ENCODE measurements around the gene MOBP. TPM values are rescaled to one million over a fixed set of nuclear protein-coding genes. Genes with fewer than 3 reads are reported as not detected.

Gene MOBP
- total and polyA plus RNA-seq, 9 of the 15 experiments (the other 6 are each of a cell fraction or from before 2014, with no cell fraction given), result 0.09 to 0.33 (median 0.11) TPM; not detected in 4

DNA sequence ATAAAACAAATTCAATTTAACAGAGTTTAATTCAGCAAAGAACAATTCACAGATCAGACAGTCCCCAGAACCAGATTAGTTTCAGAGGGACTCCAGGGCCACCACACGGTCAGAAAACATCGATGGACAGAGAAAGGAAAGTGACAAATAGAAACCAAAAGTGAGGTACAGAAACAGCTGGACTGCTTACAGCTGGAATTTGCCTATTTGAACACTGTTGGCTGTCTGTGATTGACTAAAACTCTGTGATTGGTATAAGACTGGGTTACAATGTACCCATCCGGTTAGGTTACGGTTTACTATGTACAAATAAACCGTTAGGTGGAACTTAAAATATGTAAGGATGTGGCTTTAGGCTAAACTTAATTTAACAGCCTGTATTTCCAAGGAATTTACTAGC is 30.3 kb downstream of the MOBP start:
- Histone ChIP-seq H3K4me1 (replicated peaks in 1 of 2; ENCODE audit: control insufficient read depth in 2 of 2, insufficient read depth in 2 of 2, low read length in 2 of 2) (peaks cover 0 to 8% of the 10 kb centered on the region in 2 experiments; a peak in 2 of 5 replicates), H3K79me2 (ENCODE audit: control insufficient read depth, insufficient read depth, low read length) (no peaks in the 10 kb centered on the region), H3K27me3 (ENCODE audit: control insufficient read depth in 2 of 2, insufficient read depth in 2 of 2, low read length in 2 of 2) (peaks cover 18 to 22% of the 10 kb centered on the region in 2 experiments), H3K9me3 (replicated peaks; ENCODE audit: control insufficient read depth, insufficient read depth, low read depth, low read length) (no peaks in the 10 kb centered on the region), H3K9me1 (ENCODE audit: control insufficient read depth, insufficient read depth, low read length) (no peaks in the 10 kb centered on the region), H3K9ac (ENCODE audit: insufficient read depth in 1 of 2, low read depth in 2 of 2, low read length in 2 of 2) (no peak overlapping the region), H3K27ac (ENCODE audit: extremely low read depth, low read depth, low read length) (no peak overlapping the region), H2AFZ (ENCODE audit: low read depth, low read length) (no peak overlapping the region), H3K36me3 (ENCODE audit: control insufficient read depth, insufficient read depth, low read length) (no peaks in the 10 kb centered on the region), H4K20me1 (replicated peaks; ENCODE audit: control insufficient read depth, insufficient read depth, low read length) (no peaks in the 10 kb centered on the region), H3K4me3 (no peak overlapping the region), H3K4me2 (ENCODE audit: insufficient read depth, low read length) (no peak overlapping the region)
- CTCF ChIA-PET (ENCODE audit: low intra/inter-chr PET ratio), result interaction anchor here (1.6 to 2.2 kb wide), 3 partner anchors 50 to 92 kb away, joined by 4 to 30 read pairs (median 4); partner anchors contain the start of gene RPSA
- FAIRE-seq (no peak), DNase-seq (ENCODE audit: extremely low read depth in 1 of 4, low spot score in 3 of 4) (no peak), ATAC-seq (no peak)
- in situ Hi-C loops (cut with MboI) (no loop called here), intact Hi-C loops (cut with micrococcal nuclease) (loop anchor here (1.0 kb wide), 3 partner anchors 49 to 91 kb away; partner anchors contain the start of gene RPSA)
- no TSS peak for BruUV-seq (replicated peaks)
- TF ChIP-seq SIN3A (IDR thresholded peaks at IDR 0.05; ENCODE audit: borderline replicate concordance in 2 of 2, control insufficient read depth in 1 of 2, low read depth in 2 of 2, low read length in 2 of 2) (no peak), CBX1 (IDR thresholded peaks at IDR 0.05; ENCODE audit: low read depth) (no peak), KAT7 (CRISPR knock-in tag; IDR thresholded peaks at IDR 0.05; ENCODE audit: borderline replicate concordance) (no peak), ZC3H11A (IDR thresholded peaks at IDR 0.05; ENCODE audit: low read depth, low read length) (no peak), POLR2A (conservative IDR thresholded peaks at IDR 0.05) (no peak), SRF (CRISPR knock-in tag; IDR thresholded peaks at IDR 0.05) (no peak), SFPQ (IDR thresholded peaks at IDR 0.05; ENCODE audit: low read depth, low read length) (no peak), CHD1 (IDR thresholded peaks at IDR 0.05; ENCODE audit: low read length) (no peak), HLTF (IDR thresholded peaks at IDR 0.05) (no peak), NFATC3 (IDR thresholded peaks at IDR 0.05) (no peak), ZNF232 (CRISPR knock-in tag; IDR thresholded peaks at IDR 0.05) (no peak), PTBP1 (IDR thresholded peaks at IDR 0.05; ENCODE audit: low read depth, low read length) (no peak), ZC3H4 (CRISPR knock-in tag; IDR thresholded peaks at IDR 0.05; ENCODE audit: borderline replicate concordance) (no peak), NFE2 (IDR thresholded peaks at IDR 0.05; ENCODE audit: low read depth) (no peak), E2F3 (CRISPR knock-in tag; IDR thresholded peaks at IDR 0.05) (no peak), KDM1A (IDR thresholded peaks at IDR 0.05) (no peak), ZNF217 (CRISPR knock-in tag; IDR thresholded peaks at IDR 0.05) (no peak), NEUROD1 (IDR thresholded peaks at IDR 0.05; ENCODE audit: borderline replicate concordance, low read depth, low read length, partially characterized antibody) (no peak)
- TF ChIP-seq, protein P1, sequence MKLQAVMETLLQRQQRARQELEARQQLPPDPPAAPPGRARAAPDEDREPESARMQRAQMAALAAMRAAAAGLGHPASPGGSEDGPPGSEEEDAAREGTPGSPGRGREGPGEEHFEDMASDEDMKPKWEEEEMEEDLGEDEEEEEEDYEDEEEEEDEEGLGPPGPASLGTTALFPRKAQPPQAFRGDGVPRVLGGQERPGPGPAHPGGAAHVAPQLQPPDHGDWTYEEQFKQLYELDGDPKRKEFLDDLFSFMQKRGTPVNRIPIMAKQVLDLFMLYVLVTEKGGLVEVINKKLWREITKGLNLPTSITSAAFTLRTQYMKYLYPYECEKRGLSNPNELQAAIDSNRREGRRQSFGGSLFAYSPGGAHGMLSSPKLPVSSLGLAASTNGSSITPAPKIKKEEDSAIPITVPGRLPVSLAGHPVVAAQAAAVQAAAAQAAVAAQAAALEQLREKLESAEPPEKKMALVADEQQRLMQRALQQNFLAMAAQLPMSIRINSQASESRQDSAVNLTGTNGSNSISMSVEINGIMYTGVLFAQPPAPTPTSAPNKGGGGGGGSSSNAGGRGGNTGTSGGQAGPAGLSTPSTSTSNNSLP (IDR thresholded peaks at IDR 0.05; ENCODE audit: borderline replicate concordance, low read depth, low read length), result no peak
- TF ChIP-seq, protein P2, sequence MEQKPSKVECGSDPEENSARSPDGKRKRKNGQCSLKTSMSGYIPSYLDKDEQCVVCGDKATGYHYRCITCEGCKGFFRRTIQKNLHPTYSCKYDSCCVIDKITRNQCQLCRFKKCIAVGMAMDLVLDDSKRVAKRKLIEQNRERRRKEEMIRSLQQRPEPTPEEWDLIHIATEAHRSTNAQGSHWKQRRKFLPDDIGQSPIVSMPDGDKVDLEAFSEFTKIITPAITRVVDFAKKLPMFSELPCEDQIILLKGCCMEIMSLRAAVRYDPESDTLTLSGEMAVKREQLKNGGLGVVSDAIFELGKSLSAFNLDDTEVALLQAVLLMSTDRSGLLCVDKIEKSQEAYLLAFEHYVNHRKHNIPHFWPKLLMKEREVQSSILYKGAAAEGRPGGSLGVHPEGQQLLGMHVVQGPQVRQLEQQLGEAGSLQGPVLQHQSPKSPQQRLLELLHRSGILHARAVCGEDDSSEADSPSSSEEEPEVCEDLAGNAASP (IDR thresholded peaks at IDR 0.05), result no peak
- 11% methylated on average over 5 of the region's 5 CpGs for WGBS (ENCODE audit: insufficient coverage, low coverage, missing lambda C conversion rate)
- POLR2A ChIA-PET, result interaction anchor here (2.1 kb wide), 1 partner anchor 9 kb away, joined by 7 read pairs; no protein-coding TSS in a partner anchor

Data from K562 (cell line).